ENCODE measurements around the gene PAFAH1B2. TPM values are rescaled to one million over a fixed set of nuclear protein-coding genes. Genes with fewer than 3 reads are reported as not detected.

PAFAH1B2 gene
- total RNA-seq, 2 donors from 2014 or later, result 114 to 115 TPM

GRCh38 chr11:117212697-117213355 lies 68.7 kb downstream of the PAFAH1B2 start:
- Mint-ChIP-seq H3K4me3 (no peak overlapping the region), H3K27me3 (ENCODE audit: insufficient read depth) (no peaks in the 10 kb centered on the region), H3K9me3 (no peaks in the 10 kb centered on the region), H3K27ac (no peak overlapping the region), H3K4me1 (peaks cover 5% of the 10 kb centered on the region), H3K36me3 (ENCODE audit: low read depth) (peaks cover 47% of the 10 kb centered on the region)
- Histone ChIP-seq H3K4me1 (ENCODE audit: control insufficient read depth, insufficient read depth, low read length) (no peaks in the 10 kb centered on the region), H3K9me3 (ENCODE audit: control insufficient read depth, low read length) (no peaks in the 10 kb centered on the region), H3K36me3 (ENCODE audit: control insufficient read depth, insufficient read depth, low read length) (peaks cover 28% of the 10 kb centered on the region), H3K27ac (ENCODE audit: low read depth, low read length) (no peak overlapping the region), H3K9ac (ENCODE audit: extremely low read depth, low read length, poor library complexity, severe bottlenecking) (no peak overlapping the region), H3K4me3 (ENCODE audit: low read length) (no peak overlapping the region), H3K27me3 (ENCODE audit: control insufficient read depth, insufficient read depth, low read length, poor library complexity, severe bottlenecking) (no peaks in the 10 kb centered on the region)
- DNase-seq, result no peak
- TF ChIP-seq, protein P1, sequence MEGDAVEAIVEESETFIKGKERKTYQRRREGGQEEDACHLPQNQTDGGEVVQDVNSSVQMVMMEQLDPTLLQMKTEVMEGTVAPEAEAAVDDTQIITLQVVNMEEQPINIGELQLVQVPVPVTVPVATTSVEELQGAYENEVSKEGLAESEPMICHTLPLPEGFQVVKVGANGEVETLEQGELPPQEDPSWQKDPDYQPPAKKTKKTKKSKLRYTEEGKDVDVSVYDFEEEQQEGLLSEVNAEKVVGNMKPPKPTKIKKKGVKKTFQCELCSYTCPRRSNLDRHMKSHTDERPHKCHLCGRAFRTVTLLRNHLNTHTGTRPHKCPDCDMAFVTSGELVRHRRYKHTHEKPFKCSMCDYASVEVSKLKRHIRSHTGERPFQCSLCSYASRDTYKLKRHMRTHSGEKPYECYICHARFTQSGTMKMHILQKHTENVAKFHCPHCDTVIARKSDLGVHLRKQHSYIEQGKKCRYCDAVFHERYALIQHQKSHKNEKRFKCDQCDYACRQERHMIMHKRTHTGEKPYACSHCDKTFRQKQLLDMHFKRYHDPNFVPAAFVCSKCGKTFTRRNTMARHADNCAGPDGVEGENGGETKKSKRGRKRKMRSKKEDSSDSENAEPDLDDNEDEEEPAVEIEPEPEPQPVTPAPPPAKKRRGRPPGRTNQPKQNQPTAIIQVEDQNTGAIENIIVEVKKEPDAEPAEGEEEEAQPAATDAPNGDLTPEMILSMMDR (conservative IDR thresholded peaks at IDR 0.05), result no peak
- 90 to 97% methylated on average over 5 to 11 of the region's 11 CpGs for WGBS, 2 experiments (ENCODE audit: insufficient coverage in 1 of 2, insufficient read length in 1 of 2)

DNA sequence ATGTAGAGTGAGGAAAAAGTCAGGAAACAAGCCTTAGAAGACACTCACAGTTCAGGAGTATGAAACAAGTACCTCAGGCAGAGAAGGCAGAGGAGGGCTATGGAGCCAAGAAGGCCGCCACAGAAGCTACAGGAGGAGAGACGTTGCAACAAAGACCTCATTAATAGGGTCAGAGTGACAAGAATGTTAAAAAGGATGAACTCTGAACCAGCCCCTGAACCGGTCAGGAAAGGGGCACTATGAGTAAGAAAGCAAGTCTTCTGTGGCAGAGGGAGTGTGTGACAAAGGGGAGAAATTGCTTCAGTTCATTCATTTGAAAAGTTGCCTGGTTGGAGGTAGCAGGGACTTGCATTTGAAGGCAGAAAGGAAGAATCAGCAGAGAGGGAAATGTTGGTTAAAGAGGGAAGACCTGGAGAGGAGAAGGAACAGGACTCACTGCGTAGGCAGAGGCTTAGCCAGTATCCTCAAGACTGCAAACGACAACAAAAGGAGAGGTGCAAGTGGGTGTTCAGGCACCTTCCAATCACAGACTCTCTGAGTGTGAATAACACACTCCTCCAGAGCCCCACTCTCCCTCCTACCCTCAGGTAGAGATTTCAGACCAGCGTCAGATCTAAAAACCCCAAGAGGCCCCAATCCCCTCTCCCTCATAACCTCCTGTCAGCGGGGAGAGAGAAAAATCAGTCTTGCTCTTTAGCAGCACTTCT lies 70.5 kb downstream of the PAFAH1B2 start:
- H3K36me3 Mint-ChIP-seq (ENCODE audit: low read depth), result peaks cover 61% of the 10 kb centered on the region
- no peaks in the 10 kb centered on the region for H3K9me3 ChIP-seq (ENCODE audit: control insufficient read depth, low read length)
- H3K4me3 Mint-ChIP-seq, result no peak overlapping the region
- no peaks in the 10 kb centered on the region for H3K4me1 ChIP-seq (ENCODE audit: control insufficient read depth, insufficient read depth, low read length)
- H3K27me3 ChIP-seq (ENCODE audit: control insufficient read depth, insufficient read depth, low read length, poor library complexity, severe bottlenecking), result no peaks in the 10 kb centered on the region
- no peak for DNase-seq
- H3K27me3 Mint-ChIP-seq (ENCODE audit: insufficient read depth), result no peaks in the 10 kb centered on the region
- no peak overlapping the region for H3K9ac ChIP-seq (ENCODE audit: extremely low read depth, low read length, poor library complexity, severe bottlenecking)
- no peaks in the 10 kb centered on the region for H3K9me3 Mint-ChIP-seq
- WGBS, 2 experiments (ENCODE audit: insufficient coverage in 1 of 2, insufficient read length in 1 of 2), result 80 to 85% methylated on average over 5 to 7 of the region's 7 CpGs
- peaks cover 4% of the 10 kb centered on the region for H3K4me1 Mint-ChIP-seq
- H3K27ac ChIP-seq (ENCODE audit: low read depth, low read length), result peak overlapping the region; percentile 66
- TF ChIP-seq, protein P1 (conservative IDR thresholded peaks at IDR 0.05), result no peak
- H3K36me3 ChIP-seq (ENCODE audit: control insufficient read depth, insufficient read depth, low read length), result peaks cover 45% of the 10 kb centered on the region
- H3K4me3 ChIP-seq (ENCODE audit: low read length), result no peak overlapping the region
- H3K27ac Mint-ChIP-seq, result no peak overlapping the region

- Histone ChIP-seq H3K9me3 (ENCODE audit: control insufficient read depth, low read length) (no peaks in the 10 kb centered on the region), H3K4me3 (ENCODE audit: low read length) (no peak overlapping the region), H3K4me1 (ENCODE audit: control insufficient read depth, insufficient read depth, low read length) (no peaks in the 10 kb centered on the region), H3K36me3 (ENCODE audit: control insufficient read depth, insufficient read depth, low read length) (peaks cover 64% of the 10 kb centered on the region), H3K27me3 (ENCODE audit: control insufficient read depth, insufficient read depth, low read length, poor library complexity, severe bottlenecking) (no peaks in the 10 kb centered on the region), H3K9ac (ENCODE audit: extremely low read depth, low read length, poor library complexity, severe bottlenecking) (no peak overlapping the region), H3K27ac (ENCODE audit: low read depth, low read length) (no peak overlapping the region)
- TF ChIP-seq, protein P1 (conservative IDR thresholded peaks at IDR 0.05), result no peak
- Mint-ChIP-seq H3K27me3 (ENCODE audit: insufficient read depth) (no peaks in the 10 kb centered on the region), H3K4me1 (peaks cover 2% of the 10 kb centered on the region), H3K4me3 (no peak overlapping the region), H3K27ac (no peak overlapping the region), H3K9me3 (no peaks in the 10 kb centered on the region), H3K36me3 (ENCODE audit: low read depth) (peaks cover 55% of the 10 kb centered on the region)
- 93 to 97% methylated on average over 11 of the region's 11 CpGs for WGBS, 2 experiments (ENCODE audit: insufficient coverage in 1 of 2, insufficient read length in 1 of 2)
- no peak for DNase-seq
Measured at GRCh38 chr11:117217141-117218084, 73.3 kb downstream of the PAFAH1B2 start.

Measured in endodermal cell (in vitro differentiated cells).